HCT116 (cell line): ENCODE measurements around the gene CCND1.

ENCODE experiments used
- CEBPB ChIP-seq: IDR thresholded peaks from 2 replicates; pipeline ENCODE4 v1.6.1; 2012; ENCODE audit warnings: low read depth
- ELF1 ChIP-seq: IDR thresholded peaks from 2 replicates; pipeline ENCODE4 v1.6.1; 2012; ENCODE audit warnings: low read depth, borderline replicate concordance
- EZH2phosphoT487 ChIP-seq: fragments of 200-600 bp; IDR thresholded peaks from 2 replicates; pipeline ENCODE4 v1.6.1; 2018; ENCODE audit warnings: antibody characterized with exemption, borderline replicate concordance
- FOSL1 ChIP-seq: IDR thresholded peaks from 2 replicates; pipeline ENCODE4 v1.6.1; 2012; ENCODE audit warnings: low read depth
- POLR2AphosphoS5 ChIP-seq: IDR thresholded peaks from 2 replicates; pipeline ENCODE4 v1.6.1; 2011; ENCODE audit warnings: mild to moderate bottlenecking, low read depth, low read length, moderate library complexity
- YY1 ChIP-seq: IDR thresholded peaks from 2 replicates; pipeline ENCODE4 v1.6.1; 2011; ENCODE audit warnings: low read length, low read depth, moderate library complexity, mild to moderate bottlenecking; ENCODE audit not compliant: insufficient replicate concordance; ENCODE audit errors: extremely low read depth
- ZFX ChIP-seq: fragments of 450-650 bp; IDR thresholded peaks from 2 replicates; pipeline ENCODE4 v1.6.1; 2017
- TF ChIP-seq, protein P1 (sequence below), 3 experiments: fragments of 200-600 bp in 1 of 3; sonication (generic) in 1 of 3; IDR thresholded peaks in 2 of 3; conservative IDR thresholded peaks in 1 of 3; 2 replicates each; pipeline ENCODE4 v1.5.1; 2012 to 2017; ENCODE audit warnings: low read depth in 2 of 3, low read length in 2 of 3, antibody characterized with exemption in 1 of 3, borderline replicate concordance in 1 of 3, control low read depth in 1 of 3, mild to moderate bottlenecking in 1 of 3, mixed read lengths in 1 of 3, mixed run types in 1 of 3, moderate library complexity in 1 of 3; ENCODE audit not compliant: insufficient read depth in 1 of 3
- TF ChIP-seq, protein P2 (sequence below): IDR thresholded peaks from 2 replicates; pipeline ENCODE4 v1.6.1; 2012
- TF ChIP-seq, protein P3 (sequence below): IDR thresholded peaks from 2 replicates; pipeline ENCODE4 v1.6.1; 2012; ENCODE audit warnings: low read depth

- TF ChIP-seq, protein P1, sequence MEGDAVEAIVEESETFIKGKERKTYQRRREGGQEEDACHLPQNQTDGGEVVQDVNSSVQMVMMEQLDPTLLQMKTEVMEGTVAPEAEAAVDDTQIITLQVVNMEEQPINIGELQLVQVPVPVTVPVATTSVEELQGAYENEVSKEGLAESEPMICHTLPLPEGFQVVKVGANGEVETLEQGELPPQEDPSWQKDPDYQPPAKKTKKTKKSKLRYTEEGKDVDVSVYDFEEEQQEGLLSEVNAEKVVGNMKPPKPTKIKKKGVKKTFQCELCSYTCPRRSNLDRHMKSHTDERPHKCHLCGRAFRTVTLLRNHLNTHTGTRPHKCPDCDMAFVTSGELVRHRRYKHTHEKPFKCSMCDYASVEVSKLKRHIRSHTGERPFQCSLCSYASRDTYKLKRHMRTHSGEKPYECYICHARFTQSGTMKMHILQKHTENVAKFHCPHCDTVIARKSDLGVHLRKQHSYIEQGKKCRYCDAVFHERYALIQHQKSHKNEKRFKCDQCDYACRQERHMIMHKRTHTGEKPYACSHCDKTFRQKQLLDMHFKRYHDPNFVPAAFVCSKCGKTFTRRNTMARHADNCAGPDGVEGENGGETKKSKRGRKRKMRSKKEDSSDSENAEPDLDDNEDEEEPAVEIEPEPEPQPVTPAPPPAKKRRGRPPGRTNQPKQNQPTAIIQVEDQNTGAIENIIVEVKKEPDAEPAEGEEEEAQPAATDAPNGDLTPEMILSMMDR (IDR thresholded peaks at IDR 0.05 in 2 of 3, conservative IDR thresholded peaks at IDR 0.05 in 1 of 3; ENCODE audit: borderline replicate concordance in 1 of 3, insufficient read depth in 1 of 3, low read depth in 2 of 3, low read length in 2 of 3) = no peak
- TF ChIP-seq POLR2AphosphoS5 = no peak
- no peak for TF ChIP-seq ZFX
- no peak for TF ChIP-seq YY1
- TF ChIP-seq, protein P2, sequence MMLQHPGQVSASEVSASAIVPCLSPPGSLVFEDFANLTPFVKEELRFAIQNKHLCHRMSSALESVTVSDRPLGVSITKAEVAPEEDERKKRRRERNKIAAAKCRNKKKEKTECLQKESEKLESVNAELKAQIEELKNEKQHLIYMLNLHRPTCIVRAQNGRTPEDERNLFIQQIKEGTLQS = no peak
- no peak for TF ChIP-seq FOSL1
- TF ChIP-seq, protein P3, sequence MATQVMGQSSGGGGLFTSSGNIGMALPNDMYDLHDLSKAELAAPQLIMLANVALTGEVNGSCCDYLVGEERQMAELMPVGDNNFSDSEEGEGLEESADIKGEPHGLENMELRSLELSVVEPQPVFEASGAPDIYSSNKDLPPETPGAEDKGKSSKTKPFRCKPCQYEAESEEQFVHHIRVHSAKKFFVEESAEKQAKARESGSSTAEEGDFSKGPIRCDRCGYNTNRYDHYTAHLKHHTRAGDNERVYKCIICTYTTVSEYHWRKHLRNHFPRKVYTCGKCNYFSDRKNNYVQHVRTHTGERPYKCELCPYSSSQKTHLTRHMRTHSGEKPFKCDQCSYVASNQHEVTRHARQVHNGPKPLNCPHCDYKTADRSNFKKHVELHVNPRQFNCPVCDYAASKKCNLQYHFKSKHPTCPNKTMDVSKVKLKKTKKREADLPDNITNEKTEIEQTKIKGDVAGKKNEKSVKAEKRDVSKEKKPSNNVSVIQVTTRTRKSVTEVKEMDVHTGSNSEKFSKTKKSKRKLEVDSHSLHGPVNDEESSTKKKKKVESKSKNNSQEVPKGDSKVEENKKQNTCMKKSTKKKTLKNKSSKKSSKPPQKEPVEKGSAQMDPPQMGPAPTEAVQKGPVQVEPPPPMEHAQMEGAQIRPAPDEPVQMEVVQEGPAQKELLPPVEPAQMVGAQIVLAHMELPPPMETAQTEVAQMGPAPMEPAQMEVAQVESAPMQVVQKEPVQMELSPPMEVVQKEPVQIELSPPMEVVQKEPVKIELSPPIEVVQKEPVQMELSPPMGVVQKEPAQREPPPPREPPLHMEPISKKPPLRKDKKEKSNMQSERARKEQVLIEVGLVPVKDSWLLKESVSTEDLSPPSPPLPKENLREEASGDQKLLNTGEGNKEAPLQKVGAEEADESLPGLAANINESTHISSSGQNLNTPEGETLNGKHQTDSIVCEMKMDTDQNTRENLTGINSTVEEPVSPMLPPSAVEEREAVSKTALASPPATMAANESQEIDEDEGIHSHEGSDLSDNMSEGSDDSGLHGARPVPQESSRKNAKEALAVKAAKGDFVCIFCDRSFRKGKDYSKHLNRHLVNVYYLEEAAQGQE = no peak
- TF ChIP-seq EZH2phosphoT487 = no peak
- TF ChIP-seq ELF1 = no peak
- no peak for TF ChIP-seq CEBPB
Measured at GRCh38 chr11:69601011-69601975, 39.7 kb upstream of the CCND1 start.
